GM04504 (cell line): Measurements from ENCODE around the gene TET3.
"Not testable (repeated sequence)": the region's sequence is repeated elsewhere in the genome, so short reads cannot be mapped to it uniquely, and the experiment has no call there.

Experiments used
- DNase-seq: peaks from one replicate; pipeline ENCODE4 v3.0.0-alpha.2; 2012; ENCODE audit warnings: low read depth

TET3 gene

DNA sequence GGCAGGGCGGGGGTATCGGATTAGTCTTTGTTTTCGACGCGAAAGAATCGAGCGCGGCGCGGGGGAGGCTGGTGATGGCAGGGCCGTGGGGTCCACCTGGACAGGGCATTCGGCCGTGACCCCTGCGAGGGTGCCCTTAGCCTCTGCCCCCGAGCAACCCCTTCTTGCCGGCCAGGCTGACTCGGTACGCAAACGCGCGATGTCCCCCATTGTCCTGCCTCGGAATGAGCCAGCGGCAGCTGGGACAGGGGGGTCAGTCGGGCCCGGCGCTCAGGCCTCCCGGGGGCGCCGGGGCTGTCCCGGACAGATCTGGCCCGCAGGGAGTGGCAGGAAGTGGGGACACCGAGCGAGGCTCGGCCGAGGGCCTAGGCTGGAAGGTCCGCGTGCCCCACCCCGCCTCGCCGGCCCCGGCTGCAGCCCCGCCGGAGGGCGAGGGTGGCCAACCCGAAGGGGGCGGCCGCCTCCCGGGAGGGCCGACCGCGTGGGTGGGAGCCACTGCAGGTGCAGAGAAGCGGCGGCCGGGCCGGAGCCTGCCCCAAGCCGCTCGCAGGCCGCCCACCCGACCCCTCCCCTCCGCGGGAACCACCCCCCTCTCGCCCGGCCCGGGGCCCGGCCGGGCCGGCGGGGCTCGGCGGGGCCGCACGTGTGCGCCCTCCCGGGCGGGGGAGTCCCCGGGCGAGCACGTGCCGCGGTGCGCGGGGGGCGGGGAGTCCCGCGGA, at the start of gene TET3:
TET3 (plus strand) TSS at position 708 of the 719 bp plus-strand sequence. CDS start 1,494 bp downstream, outside the sequence.
- no peak for DNase-seq

DNA sequence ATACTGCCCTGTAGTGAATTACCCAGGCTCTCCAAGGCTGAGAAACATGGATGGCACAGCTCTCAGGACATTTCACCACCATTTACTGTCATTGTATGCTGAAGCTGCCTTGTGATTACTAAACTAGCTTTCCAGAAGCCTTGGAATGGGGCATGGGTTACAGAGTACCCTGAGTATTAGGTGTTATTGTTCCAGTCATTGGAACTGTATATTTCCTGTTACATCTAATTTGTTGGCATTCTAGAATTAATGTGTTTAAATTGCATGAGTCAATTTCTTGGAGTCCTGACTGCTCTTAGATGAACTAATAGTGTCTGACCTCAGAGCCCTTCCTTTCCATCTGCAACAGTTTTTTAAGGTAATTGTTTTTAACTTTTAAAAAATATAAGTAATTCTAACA, 49.1 kb upstream of the TET3 start:
- no peak for DNase-seq

GRCh38 chr2:73937103-73937885, 47.4 kb upstream of the TET3 start:
- DNase-seq = no peak

DNA sequence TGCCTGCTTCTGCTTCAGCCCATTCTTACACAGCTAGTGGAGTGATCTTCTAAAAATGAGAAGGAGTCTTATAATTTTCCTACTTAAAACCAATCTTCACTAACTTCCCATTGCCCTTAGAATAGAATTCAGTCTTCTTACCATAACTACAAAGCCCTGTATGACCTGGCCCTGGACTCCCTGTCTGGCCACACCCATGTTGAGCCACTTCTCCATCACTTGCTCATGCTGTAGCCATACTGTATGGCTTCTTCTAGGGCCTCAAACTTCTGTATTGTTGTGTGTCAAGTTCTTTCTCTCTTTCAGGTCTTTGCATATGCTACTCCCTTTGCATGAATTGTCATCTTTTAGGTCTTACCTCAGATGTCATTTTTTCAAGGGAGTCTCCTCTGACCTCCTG, 46.8 kb upstream of the TET3 start:
- DNase-seq = no peak

DNA sequence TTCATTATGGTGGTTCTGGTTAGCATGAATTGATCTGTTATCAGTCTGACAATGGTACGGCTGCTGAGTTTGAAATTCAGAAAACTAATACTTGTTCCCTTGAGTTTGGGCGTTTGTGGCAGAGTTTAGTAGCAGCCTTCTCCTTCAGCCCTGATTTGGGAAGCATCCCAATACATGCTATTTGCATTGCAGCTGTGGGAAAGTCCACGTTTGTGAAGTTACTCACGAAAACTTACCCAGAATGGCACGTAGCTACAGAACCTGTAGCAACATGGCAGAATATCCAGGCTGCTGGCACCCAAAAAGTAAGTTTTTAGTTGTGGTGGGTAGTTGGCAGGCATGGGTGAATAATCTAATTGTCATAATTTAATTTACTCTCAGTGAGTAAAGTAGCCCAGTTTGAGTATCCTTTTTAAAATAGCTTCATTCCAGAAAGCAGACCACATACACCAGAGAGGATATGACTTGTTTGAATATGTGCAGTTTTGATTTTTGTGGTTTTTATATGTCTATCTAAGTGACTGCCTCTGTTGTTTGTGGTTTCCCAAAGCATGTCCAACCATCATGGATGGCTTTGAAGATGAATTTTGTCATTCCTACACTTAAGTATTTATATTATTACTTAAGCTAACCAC, 45.9 kb upstream of the TET3 start:
- DNase-seq = peak; percentile 32

DNA sequence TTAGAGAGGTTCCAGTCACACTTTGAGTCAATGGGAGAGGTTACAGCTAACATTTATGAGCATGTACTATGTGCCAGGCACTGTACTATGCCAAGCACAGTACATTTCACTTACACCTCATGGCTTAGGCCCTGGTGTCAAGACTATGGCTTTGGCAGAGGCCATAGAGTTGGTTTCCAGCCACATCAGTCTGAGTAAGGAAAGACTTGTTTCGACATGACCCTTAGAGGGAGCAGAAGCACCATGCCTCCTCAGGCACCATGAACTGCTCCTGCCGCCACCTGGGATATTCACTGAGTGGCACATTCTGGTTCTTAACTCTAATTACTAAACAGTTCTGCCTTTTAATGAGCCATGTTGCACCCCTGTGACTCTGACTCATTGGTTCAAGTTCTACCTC, 45.3 kb upstream of the TET3 start:
- peak; percentile 25 for DNase-seq

DNA sequence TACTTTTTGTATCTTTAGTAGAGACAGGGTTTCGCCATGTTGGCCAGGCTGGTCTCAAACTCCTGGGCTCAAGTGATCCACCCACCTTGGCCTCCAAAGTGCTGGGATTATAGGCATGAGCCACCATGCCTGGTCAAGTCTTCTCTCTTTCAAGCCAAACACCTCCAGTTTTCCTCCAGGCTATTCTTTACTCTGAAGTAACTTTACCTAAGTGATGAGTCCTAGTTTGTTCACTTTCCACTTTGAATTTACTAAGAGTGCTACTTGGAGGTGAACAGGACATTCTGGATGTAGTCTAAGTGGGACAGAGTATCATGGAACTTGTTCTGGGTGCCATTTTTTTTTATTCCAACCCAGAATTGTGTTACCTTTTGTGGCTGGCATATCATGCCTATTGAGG, 44.6 kb upstream of the TET3 start:
- not testable (repeated sequence) for DNase-seq

DNA sequence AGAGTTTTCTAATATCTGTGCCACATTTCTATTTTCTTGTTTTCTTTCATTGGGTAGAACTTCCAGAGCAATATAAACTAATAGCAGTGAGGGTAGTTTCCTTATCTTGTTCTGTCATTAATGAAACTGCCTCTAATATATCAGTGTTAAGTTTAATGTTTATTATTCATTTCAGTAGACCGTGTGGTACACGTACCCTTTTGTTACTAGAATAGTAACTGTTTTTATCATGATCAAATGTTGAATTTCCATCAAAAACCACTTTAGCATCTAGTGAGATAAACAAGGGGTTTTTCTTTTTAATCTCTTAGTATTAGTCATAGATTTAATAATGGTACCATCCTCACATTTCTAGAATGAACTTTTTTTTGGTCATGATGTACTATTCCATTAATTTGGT, 42.0 kb upstream of the TET3 start:
- no peak for DNase-seq

- no peak for DNase-seq
Measured at GRCh38 chr2:73944714-73945113, 40.0 kb upstream of the TET3 start.

DNA sequence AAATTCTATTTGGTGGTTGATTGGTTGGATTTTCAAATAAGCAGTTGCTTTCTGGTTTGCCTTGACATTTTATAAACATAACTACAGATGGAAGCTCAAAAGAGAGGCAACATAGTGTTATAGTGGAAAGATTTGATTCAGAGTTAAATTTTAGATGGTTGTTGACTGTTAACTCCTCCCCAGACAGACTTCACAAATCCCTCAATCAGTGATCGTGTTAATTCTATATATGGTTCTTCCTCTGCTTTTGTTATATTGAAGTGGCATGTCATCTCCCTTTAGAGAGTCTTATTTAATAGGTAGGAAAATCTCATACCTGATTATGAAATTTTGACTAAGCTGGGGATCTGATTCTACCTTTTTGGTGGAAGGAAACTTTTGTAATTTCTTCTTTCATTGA, 38.5 kb upstream of the TET3 start:
- no peak for DNase-seq

DNA sequence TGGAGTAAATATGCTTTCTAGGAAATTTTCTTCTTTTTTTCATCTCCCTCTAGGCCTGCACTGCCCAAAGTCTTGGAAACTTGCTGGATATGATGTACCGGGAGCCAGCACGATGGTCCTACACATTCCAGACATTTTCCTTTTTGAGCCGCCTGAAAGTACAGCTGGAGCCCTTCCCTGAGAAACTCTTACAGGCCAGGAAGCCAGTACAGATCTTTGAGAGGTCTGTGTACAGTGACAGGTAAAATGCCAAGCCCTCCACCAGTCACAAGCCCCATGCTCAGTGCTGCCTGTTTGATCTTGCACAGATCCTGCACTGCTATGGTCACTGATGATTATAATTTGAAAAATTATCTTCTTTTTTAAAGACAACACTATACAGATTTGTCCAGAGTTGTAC, 38.0 kb upstream of the TET3 start:
- DNase-seq = no peak

DNA sequence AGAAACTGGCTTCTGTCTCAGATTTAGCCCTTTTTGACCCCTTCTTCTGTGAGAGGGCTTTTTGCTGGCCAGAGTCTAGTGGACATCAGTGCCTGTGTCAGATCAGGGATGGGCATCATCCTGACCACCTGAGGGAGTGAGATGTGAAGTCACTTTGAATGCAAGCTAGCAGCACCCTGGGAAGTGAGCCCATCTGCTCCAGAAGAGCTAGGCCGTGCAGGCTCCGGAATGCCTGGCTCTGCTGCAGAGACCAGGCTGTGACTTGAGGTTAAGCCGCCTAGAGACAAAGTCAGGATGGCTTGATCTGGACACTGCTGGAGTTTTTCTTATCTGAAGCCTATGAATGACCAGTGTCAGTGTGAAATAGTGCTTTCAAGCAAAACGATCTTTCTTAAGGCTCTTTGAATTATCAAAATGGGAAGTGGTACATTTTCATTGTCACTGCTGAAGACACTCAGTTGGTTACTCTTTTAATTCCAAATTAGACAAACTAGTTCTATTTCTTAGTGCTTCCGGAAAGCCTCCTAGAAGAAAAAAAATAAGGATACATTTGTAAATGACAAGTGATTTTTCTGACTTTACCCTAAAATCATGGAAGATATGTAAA, 37.2 kb upstream of the TET3 start:
- no peak for DNase-seq

DNA sequence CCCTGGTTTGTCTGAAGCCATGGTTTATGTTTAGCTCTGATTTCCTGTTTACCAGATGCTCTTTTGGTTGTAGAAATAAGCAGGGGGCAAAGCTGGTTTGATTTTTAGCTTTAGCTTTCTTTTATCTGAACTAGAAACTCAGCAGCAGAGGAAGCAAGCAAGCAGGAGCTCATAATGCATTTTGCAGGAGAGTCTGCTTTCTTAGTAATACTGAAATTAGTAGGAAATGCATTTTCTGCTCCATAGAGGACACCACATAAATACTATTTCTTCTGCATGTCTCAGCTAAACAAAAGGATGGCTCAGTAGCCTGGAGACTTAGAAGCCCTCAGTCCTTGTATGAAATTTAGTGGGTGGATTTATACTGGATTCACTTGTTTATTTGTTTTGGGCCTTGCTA, 34.9 kb upstream of the TET3 start:
- no peak for DNase-seq

DNA sequence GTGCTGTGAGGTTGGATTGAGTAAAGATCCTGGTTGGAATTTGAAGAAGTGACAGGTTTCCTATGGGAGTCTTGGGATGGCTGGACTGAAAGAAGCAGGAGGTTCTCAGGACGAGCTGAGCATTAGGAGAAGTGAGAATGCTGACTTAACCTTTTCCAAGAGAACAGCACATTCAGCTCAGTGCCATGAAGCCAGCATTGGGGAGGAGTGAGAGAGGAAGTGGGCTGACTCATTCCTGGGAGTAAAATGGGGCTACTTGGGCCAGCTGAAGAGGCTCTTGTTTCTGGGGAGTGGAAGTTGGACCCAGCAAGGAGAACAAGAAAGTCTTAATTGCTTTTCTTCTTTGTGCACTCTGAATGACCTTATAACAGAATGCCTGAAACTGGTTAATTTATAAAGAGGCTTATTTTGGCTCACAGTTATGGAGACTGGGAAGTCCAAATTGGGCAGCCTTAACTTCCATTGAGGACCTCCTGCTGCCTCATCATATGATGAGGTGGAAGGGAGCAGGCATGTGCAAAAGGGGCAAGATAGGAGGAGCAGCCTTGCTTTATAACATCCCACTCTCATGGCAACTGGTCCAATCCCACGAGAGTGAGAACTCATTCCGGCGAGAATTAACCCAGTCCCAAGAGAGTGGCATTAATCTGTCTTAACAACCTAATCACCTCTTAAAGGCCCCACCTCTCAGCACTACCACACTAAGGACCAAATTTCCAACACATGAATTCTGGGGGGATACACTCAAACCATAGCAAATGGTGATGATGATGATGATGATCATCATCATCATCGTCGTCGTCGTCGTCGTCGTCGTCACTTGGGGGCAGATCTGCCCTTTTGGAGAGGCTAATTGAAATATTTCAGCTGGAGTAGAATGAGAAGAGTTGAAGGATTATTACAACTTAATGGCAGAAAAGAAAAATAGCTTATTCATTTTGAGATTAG, 31.9 kb upstream of the TET3 start:
- DNase-seq = no peak

DNA sequence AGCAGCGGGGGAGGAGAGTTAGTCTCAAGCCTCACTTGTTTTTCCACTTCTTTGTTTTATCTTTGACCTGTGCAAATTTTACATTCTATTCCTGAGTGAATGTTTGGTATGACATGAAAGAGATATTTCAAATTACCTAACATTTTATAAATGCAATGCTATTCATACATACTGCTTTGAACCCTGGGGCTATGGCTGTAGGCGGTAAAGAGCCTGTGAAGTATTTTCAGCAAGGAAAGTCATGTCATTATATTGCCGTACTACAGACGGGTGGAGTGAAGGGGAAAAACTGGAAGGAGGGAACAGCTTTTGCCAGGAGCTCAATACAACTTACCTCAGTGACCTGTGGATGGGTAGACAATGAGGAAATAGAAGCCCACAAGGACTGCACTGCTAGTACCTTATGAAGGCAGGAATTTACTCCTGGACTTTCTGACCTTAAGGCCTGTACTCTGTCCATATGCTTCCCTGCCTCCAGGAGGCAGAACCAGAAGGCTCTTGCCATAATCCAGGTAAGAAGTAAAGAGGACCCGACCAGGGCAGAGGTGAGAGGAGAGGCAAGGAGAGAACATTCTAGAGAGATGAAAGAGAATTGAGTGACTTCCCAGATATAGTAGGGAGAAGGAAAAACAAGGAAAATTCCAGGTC, 28.4 kb upstream of the TET3 start:
- DNase-seq = no peak

- DNase-seq = no peak
Measured at GRCh38 chr2:73961274-73961673, 23.4 kb upstream of the TET3 start.

DNA sequence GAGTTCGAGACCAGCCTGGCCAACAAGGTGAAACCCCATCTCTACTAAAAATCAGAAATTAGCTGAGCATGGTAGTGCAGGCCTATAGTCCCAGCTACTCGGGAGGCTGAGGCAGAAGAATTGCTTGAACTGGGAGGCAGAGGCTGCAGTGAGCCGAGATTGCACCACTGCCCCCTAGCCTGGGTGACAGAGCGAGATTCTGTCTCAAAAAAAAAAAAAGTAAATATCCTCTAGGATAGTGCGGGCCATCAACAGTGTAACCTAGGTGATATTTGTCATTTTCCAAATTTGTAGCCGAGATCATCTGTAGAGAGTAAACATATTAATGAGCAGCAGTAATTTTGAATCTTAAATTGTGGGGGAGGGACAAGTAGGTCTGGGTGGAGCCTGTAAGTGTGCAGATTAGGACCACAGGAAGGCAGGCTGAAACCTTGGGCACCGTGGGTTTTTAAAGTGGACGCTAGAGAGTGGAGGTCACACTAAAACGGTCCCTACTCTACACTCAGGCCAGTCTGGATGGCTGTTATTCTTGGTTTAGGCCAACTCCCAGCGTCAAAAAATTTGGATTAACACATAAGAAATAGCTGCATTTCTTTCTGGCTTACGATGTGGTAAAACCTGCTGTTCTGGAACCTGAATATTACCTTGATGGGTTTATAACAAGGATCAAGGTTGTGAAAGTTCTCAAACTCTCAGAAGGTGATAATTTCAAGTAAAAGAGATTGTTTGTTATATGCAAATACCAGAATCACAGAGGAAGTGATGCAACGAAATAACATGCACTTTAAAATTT, 22.7 kb upstream of the TET3 start:
- no peak for DNase-seq

- no peak for DNase-seq
Measured at GRCh38 chr2:73962798-73963197, 21.9 kb upstream of the TET3 start.

GRCh38 chr2:73963385-73964120, 21.2 kb upstream of the TET3 start:
- DNase-seq = no peak

DNA sequence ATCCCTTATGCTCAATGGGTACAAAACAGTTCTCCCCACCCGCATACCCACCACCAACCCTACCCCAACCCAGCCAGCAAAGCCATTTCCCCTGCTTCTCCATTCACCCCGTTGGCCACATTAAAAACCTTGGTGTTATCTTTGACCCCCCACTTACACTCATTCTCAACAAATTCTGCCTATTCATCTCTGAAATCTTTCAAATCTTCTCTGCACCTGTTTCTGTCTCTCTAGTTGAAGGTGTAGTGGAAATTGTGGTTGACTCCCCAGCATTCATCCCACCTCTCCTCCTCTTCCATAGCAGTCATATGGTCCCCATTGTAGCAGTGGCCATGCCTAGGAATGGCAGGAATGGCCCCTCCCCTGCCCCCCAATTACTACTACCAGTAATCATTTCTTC, 20.5 kb upstream of the TET3 start:
- no peak for DNase-seq
